Endometrial microvascular endothelial cells (primary cell): ENCODE measurements around the gene NWD2. TPM values are rescaled to one million over a fixed set of nuclear protein-coding genes. Genes with fewer than 3 reads are reported as not detected.
"Not testable (repeated sequence)": the region's sequence is repeated elsewhere in the genome, so short reads cannot be mapped to it uniquely, and the experiment has no call there.

Source experiments
- in situ Hi-C: cut with HindIII; loops from 2 replicates; pipeline ENCODE4 v1.10.0; 2017; ENCODE audit warnings: low sequenced_read_pairs, low pct_unique_long_range_greater_than_20kb; ENCODE audit errors: inconsistent ontology term
- total RNA-seq: library from RNA; depleted of rRNA; stranded (reverse); fragments of >200 nt; gene quantifications from one replicate; pipeline ENCODE4 v1.2.3, GENCODE V29; 2015; ENCODE audit errors: inconsistent ontology term

Gene NWD2
- total RNA-seq, 1 donor from 2014 or later = not detected

DNA sequence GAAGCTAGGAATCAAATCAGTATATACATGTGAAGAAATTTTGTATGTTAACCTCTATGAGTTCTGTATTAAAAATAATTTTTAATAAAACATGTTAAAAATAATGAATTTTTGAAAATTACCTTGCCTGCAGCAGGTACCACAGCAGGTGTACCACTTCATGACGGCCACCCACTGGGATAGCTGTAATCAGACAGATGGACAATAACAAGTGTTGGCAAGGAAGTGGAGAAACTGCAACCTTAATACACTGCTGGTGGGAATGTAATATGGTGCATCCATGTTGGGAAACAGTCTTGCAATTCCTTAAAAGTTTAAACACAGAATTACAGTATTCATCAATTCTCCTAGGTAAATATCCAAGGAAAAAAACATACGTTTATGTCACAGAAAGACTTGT, 232.1 kb downstream of the NWD2 start:
- in situ Hi-C loops = no loop called here

DNA sequence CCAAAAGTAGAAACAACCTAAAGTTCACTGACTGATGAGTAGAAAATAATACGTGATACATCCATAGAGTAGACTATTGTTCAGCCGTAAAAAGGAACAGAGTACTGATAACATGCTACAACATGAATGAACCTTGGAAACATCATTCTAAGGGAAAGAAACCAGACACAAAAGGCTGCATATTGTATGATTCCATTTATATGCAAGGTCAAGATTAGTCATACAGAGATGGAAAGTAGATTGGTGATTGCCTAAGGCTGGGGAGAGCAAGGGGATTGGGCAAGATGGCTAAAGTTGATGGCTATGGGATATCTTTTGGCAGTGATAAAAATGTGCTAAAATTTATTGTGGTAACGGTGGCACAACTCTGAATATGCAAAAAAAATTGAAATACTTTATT, 232.6 kb downstream of the NWD2 start:
- in situ Hi-C loops = no loop called here

DNA sequence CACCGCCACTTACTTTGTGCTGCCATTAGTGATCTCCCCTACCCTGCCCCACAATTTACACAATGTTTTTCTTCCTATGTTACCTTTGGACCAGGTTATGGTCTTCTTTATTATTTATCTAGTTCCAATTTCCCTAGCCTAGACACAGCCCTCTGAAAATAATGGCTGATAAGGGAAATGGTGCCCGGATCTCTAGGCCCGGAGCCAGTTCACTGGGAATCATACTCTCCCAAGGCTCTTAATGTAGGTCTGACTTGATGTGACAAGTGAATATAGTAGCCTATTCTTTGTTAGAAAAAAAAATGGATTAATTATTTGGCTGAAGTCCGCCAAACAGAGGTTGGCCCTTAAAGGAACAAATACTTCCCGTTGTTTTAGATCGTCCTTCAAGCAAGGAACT, 233.6 kb downstream of the NWD2 start:
- in situ Hi-C loops = no loop called here

DNA sequence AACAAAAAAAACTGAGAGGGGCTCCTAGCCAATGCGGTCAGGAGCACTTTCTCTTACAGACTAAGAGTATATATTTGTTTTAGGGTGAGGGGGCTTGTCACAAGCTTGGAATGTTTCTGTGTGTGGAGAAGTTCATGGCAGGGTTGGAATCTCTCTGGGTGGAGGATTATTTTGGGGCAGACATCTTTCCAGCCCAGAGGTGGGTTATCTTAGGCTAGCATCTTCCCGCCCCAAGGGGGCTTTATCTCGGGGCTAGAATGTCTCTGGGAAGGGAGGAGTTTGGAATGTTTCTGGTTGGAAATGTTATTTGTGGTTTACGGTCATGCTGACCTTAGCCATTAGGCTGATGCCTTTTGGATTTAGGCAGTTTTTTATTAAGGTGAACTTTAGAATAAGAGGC, 236.0 kb downstream of the NWD2 start:
- in situ Hi-C loops = no loop called here

DNA sequence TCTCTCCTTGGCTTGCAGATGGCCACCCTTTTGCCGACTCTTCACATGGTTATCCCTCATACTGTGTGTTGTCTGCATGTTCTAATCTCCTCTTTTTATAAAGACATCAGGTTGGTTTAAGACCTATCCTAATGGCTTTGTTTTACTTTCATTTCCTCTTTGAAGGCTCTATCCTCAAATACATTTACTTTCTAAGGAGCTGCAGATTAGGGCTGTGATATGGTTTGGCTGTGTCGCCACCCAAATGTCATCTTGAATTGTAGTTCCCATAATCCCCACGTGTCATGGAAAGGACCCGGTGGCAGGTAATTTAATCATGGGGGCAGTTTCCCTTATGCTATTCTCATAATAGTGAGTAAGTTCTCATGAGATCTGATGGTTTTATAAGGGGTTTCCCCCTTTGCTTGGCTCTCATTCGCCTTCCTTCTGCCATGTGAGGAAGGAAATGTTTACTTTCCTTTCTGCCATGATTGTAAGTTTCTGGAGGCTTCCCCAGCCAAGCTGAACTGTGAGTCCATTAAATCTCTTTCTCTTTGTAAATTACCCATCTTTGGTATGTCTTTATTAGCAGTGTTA, 237.1 kb downstream of the NWD2 start:
- in situ Hi-C loops = no loop called here

DNA sequence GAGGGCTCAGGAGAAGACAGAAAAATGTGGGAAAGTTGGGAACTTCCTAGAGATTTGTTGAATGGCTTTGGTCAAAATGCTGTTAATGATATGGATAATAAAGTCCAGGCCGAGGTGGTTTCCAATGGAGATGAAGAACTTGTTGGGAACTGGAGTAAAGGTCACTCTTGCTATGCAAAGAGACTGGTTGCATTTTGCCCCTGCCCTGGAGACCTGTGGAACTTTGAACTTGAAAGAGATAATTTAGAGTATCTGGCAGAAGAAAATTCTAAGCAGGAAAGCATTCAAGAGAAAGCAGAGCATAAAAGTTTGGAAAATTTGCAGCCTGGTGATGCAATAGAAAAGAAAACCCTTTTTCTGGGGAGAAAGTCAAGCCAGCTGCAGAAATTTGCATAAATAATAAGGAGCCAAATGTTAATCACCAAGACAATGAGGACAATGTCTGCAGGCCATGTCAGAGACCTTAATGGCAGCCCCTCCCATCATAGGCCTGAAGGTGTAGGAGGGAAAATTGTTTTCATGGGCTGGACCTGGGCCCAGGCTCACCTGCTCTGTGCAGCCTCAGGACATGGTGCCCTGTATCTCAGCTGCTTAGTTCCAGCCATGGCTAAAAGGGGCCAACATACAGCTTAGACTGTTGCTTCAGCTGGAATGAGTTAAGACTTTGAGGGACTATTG, 237.8 kb downstream of the NWD2 start:
- in situ Hi-C loops = no loop called here

DNA sequence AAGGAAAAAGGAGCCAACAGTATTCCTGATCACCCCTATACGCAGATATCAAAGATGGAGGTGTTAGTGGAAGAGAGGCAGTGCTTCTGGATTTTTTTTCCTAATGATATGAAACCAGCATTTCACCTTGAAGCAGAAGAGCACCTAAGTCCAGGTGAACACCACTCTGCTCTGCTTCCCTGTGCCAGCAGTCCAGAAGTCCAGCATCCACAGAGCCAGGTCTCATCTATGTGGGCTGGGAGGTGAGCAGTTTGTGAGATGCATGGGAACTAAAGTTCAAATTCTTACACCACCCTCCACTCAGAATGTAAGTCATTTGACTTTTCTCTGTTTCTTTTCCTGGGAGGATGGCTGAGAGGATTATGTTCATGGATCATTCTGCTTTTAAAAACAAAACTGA, 239.1 kb downstream of the NWD2 start:
- in situ Hi-C loops = no loop called here

DNA sequence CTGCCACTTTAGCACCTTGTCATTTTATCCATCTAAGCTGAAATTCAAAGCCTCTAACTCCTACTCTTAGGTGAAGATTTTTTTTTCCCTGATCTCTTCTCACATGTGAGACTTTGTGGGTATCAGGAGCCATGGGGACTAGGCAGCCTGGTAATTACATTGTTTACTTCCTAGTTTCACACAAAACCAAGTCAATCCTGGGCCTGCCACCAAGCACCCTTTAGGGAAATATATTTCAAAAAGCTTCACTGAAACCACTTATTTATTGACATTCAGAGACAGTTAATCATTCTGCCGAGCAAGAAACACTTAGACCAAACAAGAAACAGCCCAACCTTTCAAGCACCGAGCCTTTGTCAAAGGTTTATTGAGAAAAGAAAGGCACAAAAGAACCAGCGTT, 241.6 kb downstream of the NWD2 start:
- in situ Hi-C loops = no loop called here

DNA sequence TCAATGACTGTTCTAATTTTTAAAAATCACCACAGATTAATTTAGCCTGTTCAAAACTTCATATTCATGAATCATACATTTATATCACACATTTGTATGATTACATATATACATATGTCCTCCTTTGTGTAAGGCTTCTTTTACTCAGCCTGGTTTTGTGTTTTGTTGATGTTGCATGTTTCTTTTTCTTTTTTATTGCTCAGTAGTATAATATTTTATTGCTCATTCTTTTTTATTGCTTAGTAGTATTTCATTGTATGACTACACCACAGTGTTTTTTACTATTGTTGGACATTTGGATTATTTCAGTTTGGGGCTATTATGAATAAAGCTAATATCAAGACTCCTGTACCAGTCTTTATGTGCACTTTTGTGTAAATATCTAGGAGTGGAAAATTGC, 243.1 kb downstream of the NWD2 start:
- in situ Hi-C loops = no loop called here

DNA sequence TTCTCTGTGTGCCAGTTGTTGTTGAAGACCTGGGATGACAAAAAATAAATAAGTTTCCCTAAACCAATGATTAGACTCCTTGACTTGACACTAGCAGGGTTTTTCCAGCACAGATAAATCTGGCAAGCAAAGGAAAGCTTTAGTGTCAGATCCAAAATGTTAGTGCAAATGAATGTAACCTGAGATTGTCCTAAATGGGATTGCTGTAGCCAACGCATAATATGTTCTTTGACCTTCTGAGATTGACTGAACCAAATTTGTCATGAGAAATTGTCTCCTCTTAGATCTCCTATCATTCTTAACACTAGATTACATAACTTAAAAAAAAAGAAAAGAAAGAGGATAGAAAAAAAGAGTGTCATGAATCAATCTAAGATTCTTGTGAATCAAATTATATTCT, 245.2 kb downstream of the NWD2 start:
- in situ Hi-C loops = no loop called here

DNA sequence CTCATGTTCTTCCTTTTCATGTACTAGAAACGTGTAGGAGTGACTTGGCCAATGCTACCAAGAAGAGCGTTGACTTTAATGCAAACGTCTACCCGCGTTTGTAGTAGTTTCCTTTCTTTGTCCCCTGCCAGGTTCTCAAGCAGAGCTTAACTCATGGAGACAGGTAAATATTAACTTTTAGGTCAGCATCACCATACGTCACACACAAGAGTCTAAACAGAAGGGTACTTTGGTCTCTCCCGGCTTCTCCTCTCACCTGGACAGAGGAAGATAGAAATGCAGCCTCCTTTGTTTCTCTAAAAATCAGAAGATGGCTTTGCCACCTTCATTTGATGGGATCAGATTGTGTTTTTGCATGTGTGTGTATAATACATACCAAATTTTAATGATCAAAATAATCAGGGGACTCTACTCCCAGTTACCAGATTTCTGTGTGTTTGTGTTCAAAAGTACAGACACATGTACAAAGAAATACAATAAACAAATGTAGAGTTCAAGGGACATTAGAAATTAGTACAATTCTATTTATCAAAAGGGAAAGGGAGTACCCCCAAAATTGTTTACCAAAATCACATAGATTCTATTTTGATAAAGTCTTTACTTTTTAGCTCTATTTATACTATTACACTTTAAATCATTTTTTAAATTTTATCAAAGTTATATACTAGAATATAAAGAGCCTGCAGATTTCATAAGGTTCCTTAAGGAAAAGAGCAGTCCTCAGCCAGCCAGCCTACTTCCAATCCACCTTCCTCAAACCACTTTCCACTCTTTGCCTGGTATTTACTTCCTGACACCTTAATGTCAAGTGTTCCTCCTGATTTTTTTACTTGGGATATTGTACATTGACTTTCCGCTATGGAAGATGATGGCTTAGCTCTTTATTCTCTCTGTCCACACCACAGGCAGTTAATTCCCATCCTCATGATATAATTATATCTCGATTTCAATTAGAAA, 246.1 kb downstream of the NWD2 start:
- in situ Hi-C loops = no loop called here

DNA sequence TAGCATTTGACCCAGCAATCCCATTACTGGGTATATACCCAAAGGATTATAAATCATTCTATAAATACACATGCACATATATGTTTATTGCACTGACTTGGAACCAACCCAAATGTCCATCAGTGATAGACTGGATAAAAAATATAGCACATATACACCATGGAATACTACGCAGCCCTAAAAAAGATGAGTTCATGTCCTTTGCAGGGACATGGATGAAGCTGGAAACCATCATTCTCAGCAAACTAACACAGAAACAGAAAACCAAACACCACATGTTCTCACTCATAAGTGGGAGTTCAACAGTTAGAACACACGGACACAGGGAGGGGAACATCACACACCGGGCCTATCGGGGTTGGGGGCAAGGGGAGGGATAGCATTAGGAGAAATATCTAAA, 250.8 kb downstream of the NWD2 start:
- in situ Hi-C loops = not testable (repeated sequence)
